Measurements from ENCODE around the gene TRABD2B. TPM values are rescaled to one million over a fixed set of nuclear protein-coding genes. Genes with fewer than 3 reads are reported as not detected.

Gene TRABD2B
- polyA plus RNA-seq, 1 experiment, result not detected

- POLR2A ChIA-PET, result no interaction called here
- Histone ChIP-seq H3K27ac (ENCODE audit: low read depth, low read length) (no peak overlapping the region), H3K4me3 (ENCODE audit: low read depth, low read length) (no peak overlapping the region), H3K27me3 (ENCODE audit: control insufficient read depth, insufficient read depth, low read length) (no peaks in the 10 kb centered on the region), H3K9me3 (ENCODE audit: control insufficient read depth, insufficient read depth, low read length) (peaks cover 4% of the 10 kb centered on the region; the same call in 1 of the 2 replicates)
- CTCF ChIA-PET, result no interaction called here
- DNase-seq (ENCODE audit: low read depth, low spot score), result no peak
- TF ChIP-seq, protein P1, sequence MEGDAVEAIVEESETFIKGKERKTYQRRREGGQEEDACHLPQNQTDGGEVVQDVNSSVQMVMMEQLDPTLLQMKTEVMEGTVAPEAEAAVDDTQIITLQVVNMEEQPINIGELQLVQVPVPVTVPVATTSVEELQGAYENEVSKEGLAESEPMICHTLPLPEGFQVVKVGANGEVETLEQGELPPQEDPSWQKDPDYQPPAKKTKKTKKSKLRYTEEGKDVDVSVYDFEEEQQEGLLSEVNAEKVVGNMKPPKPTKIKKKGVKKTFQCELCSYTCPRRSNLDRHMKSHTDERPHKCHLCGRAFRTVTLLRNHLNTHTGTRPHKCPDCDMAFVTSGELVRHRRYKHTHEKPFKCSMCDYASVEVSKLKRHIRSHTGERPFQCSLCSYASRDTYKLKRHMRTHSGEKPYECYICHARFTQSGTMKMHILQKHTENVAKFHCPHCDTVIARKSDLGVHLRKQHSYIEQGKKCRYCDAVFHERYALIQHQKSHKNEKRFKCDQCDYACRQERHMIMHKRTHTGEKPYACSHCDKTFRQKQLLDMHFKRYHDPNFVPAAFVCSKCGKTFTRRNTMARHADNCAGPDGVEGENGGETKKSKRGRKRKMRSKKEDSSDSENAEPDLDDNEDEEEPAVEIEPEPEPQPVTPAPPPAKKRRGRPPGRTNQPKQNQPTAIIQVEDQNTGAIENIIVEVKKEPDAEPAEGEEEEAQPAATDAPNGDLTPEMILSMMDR (IDR thresholded peaks at IDR 0.05; ENCODE audit: low read depth, low read length), result no peak
These were observed 45.5 kb downstream of the TRABD2B start for GRCh38 chr1:47951545-47952235.

- no peak overlapping the region for H3K27ac ChIP-seq (ENCODE audit: low read depth, low read length)
- H3K9me3 ChIP-seq (ENCODE audit: control insufficient read depth, insufficient read depth, low read length), result peaks cover 4% of the 10 kb centered on the region; the same call in 1 of the 2 replicates
- ChIA-PET POLR2A (no interaction called here), CTCF (no interaction called here)
- no peaks in the 10 kb centered on the region for H3K27me3 ChIP-seq (ENCODE audit: control insufficient read depth, insufficient read depth, low read length)
- DNase-seq (ENCODE audit: low read depth, low spot score), result no peak
- H3K4me3 ChIP-seq (ENCODE audit: low read depth, low read length), result no peak overlapping the region
- TF ChIP-seq, protein P1 (IDR thresholded peaks at IDR 0.05; ENCODE audit: low read depth, low read length), result no peak
These were observed 46.2 kb downstream of the TRABD2B start for GRCh38 chr1:47951026-47951425.

DNA sequence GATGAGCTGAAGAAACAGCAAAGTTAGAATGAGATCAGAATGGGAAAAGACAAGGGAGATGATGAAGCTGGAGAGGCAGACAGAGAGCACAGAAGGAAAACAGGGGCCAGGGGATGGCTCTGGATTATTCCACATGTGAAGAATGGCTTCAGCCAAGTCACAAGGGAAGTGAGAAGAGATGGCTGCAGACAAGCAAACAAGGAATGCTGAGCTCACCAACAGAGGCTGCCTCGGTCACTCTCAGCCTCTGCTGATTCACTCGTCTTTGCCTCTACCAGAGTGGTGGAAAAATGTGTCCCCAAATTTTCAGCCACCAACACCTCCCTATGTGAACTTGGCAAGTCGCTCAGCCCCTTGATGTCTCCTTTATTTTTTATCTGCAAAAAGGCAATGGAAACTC, 46.7 kb downstream of the TRABD2B start:
- DNase-seq (ENCODE audit: low read depth, low spot score), result no peak
- POLR2A ChIA-PET, result no interaction called here
- Histone ChIP-seq H3K27ac (ENCODE audit: low read depth, low read length) (no peak overlapping the region), H3K4me3 (ENCODE audit: low read depth, low read length) (no peak overlapping the region), H3K9me3 (ENCODE audit: control insufficient read depth, insufficient read depth, low read length) (0 out of 2 replicates have a peak, but pooled peaks cover under 1% of the 10 kb centered on the region), H3K27me3 (ENCODE audit: control insufficient read depth, insufficient read depth, low read length) (no peaks in the 10 kb centered on the region)
- CTCF ChIA-PET, result no interaction called here
- TF ChIP-seq, protein P1 (IDR thresholded peaks at IDR 0.05; ENCODE audit: low read depth, low read length), result no peak

- Histone ChIP-seq H3K4me3 (ENCODE audit: low read depth, low read length) (no peak overlapping the region), H3K9me3 (ENCODE audit: control insufficient read depth, insufficient read depth, low read length) (no peaks in the 10 kb centered on the region), H3K27ac (ENCODE audit: low read depth, low read length) (no peak overlapping the region), H3K27me3 (ENCODE audit: control insufficient read depth, insufficient read depth, low read length) (peaks cover 3% of the 10 kb centered on the region)
- no peak for DNase-seq (ENCODE audit: low read depth, low spot score)
- ChIA-PET CTCF (interaction anchor here (0.6 to 0.7 kb wide), 2 partner anchors 49 to 50 kb away, joined by 3 to 8 read pairs; partner anchors contain the start of gene TRABD2B), POLR2A (no interaction called here)
- TF ChIP-seq, protein P1 (IDR thresholded peaks at IDR 0.05; ENCODE audit: low read depth, low read length), result no peak
These were observed 49.1 kb downstream of the TRABD2B start for GRCh38 chr1:47948126-47948525.

GRCh38 chr1:47947531-47947930, 49.7 kb downstream of the TRABD2B start:
- TF ChIP-seq, protein P1 (IDR thresholded peaks at IDR 0.05; ENCODE audit: low read depth, low read length), result no peak
- no peak overlapping the region for H3K27ac ChIP-seq (ENCODE audit: low read depth, low read length)
- POLR2A ChIA-PET, result no interaction called here
- no peak overlapping the region for H3K4me3 ChIP-seq (ENCODE audit: low read depth, low read length)
- no peak for DNase-seq (ENCODE audit: low read depth, low spot score)
- H3K9me3 ChIP-seq (ENCODE audit: control insufficient read depth, insufficient read depth, low read length), result no peaks in the 10 kb centered on the region
- CTCF ChIA-PET, result interaction anchor here (0.6 kb wide), 1 partner anchor 50 kb away, joined by 8 read pairs; the partner anchor contains the start of gene TRABD2B
- H3K27me3 ChIP-seq (ENCODE audit: control insufficient read depth, insufficient read depth, low read length), result peaks cover 3% of the 10 kb centered on the region

Measured in AG04450 (cell line).